ENCODE measurements around the gene LDAH. TPM values are rescaled to one million over a fixed set of nuclear protein-coding genes. Genes with fewer than 3 reads are reported as not detected.

LDAH gene
- total RNA-seq, 1 experiment from 2014 or later = 15.2 TPM

DNA sequence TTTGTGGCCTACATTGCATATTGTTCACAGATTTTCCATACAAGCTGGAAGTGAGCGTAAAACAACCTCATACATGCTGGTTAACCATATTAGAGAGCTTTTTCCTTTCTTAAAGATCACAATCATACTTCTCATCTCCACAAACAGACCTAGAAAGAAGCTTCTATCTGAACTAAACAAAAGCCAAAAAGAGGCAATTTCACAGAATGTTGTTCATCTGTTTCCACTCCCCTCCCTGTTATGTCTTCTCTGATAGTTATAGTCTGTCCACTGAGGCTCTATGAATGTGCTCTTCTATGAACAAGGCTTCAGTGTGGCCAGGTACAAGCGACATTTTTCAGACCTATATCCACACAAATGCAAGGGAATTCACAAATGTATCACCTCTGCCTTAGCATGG is 63.4 kb downstream of the LDAH start:
- H3K4me2 ChIP-seq (ENCODE audit: insufficient read depth, insufficient read length, low read length) = no peak overlapping the region
- no peak overlapping the region for H2AK5ac ChIP-seq (ENCODE audit: insufficient read length, low read length)
- H3K18ac ChIP-seq (ENCODE audit: insufficient read length, low read depth, low read length) = no peak overlapping the region
- H2BK5ac ChIP-seq (ENCODE audit: insufficient read length, low read length) = no peak overlapping the region
- no peak for DNase-seq
- H3K27me3 Mint-ChIP-seq (ENCODE audit: low read depth) = no peaks in the 10 kb centered on the region
- no peaks in the 10 kb centered on the region for H4K20me1 ChIP-seq (ENCODE audit: control insufficient read depth, insufficient read depth, insufficient read length)
- H2BK120ac ChIP-seq (ENCODE audit: low read depth, low read length, poor library complexity, severe bottlenecking) = no peak overlapping the region
- H3K23ac ChIP-seq (ENCODE audit: insufficient read length, low read depth, low read length) = no peak overlapping the region
- H2BK12ac ChIP-seq (ENCODE audit: insufficient read length, low read depth, low read length) = no peak overlapping the region
- no peaks in the 10 kb centered on the region; the same call in 1 of the 2 replicates for H3K4me1 ChIP-seq (ENCODE audit: insufficient read depth, low read length)
- no peak overlapping the region for H4K5ac ChIP-seq (ENCODE audit: insufficient read length, low read depth, low read length)
- no peak for TF ChIP-seq CTCF (conservative IDR thresholded peaks at IDR 0.05)
- no peak overlapping the region for H3K27ac Mint-ChIP-seq
- H3K56ac ChIP-seq (ENCODE audit: insufficient read length, low read depth, low read length) = no peak overlapping the region
- no peak overlapping the region for H3K9ac ChIP-seq (ENCODE audit: extremely low read depth, insufficient read length, low read length)
- no peak overlapping the region for H3T11ph ChIP-seq (ENCODE audit: low read length)
- WGBS (ENCODE audit: extremely low coverage, insufficient read length, low lambda C conversion rate) = no CpG with 5 or more reads among the region's 2 CpGs
- no peak overlapping the region for H4K91ac ChIP-seq (ENCODE audit: insufficient read length, low read depth, low read length)
- no peak overlapping the region for H3K4me3 Mint-ChIP-seq
- no peaks in the 10 kb centered on the region for H3K79me1 ChIP-seq (ENCODE audit: insufficient read depth, low read depth, low read length, poor library complexity, severe bottlenecking)
- H3K9me3 ChIP-seq (ENCODE audit: control insufficient read depth, low read depth, low read length) = no peaks in the 10 kb centered on the region
- peaks cover 5 to 7% of the 10 kb centered on the region in 2 experiments for H3K4me1 Mint-ChIP-seq
- H3K9me3 Mint-ChIP-seq = no peaks in the 10 kb centered on the region; a peak in 1 of 5 replicates
- no peak overlapping the region for H3K14ac ChIP-seq (ENCODE audit: insufficient read depth, low read length)
- H3K23me2 ChIP-seq (ENCODE audit: insufficient read length, low read depth, low read length, poor library complexity, severe bottlenecking) = no peaks in the 10 kb centered on the region
- no peak overlapping the region for H2AFZ ChIP-seq (ENCODE audit: low read length)
- no peak overlapping the region for H4K8ac ChIP-seq (replicated peaks; ENCODE audit: insufficient read length, low read depth, low read length)
- H2BK15ac ChIP-seq (ENCODE audit: low read depth, low read length) = no peak overlapping the region
- peaks cover 8 to 10% (median 8%) of the 10 kb centered on the region in 3 experiments for H3K36me3 Mint-ChIP-seq (ENCODE audit: insufficient read depth in 1 of 3, low read depth in 3 of 3)
- H3K27ac ChIP-seq (ENCODE audit: insufficient read length, low read depth, low read length) = no peak overlapping the region
- H3K4ac ChIP-seq (ENCODE audit: low read depth, low read length) = no peak overlapping the region
- no peaks in the 10 kb centered on the region for H3K79me2 ChIP-seq (ENCODE audit: insufficient read depth, low read length)
- no peaks in the 10 kb centered on the region for H3K27me3 ChIP-seq (ENCODE audit: insufficient read depth, low read length)
- H2BK20ac ChIP-seq (ENCODE audit: low read depth, low read length, poor library complexity, severe bottlenecking) = no peak overlapping the region
